Stimulated activated CD4-positive, alpha-beta T cell treated with anti-CD3 and anti-CD28 coated beads, Interleukin-1b, Interleukin-23, amount 100 ng/mL, for 1 hour (primary cell): ENCODE results near the gene UPK1A.
"Not testable (repeated sequence)": the region's sequence is repeated elsewhere in the genome, so short reads cannot be mapped to it uniquely, and the experiment has no call there.

Experiments
- DNase-seq, 2 donors: peaks; one replicate each; pipeline ENCODE4 v3.0.0-alpha.2; 2020; ENCODE audit warnings: low read depth in 2 of 2

The UPK1A gene

GRCh38 chr19:35717665-35718344 lies 51.5 kb downstream of the UPK1A start, which contains the start of gene KMT2B:
TSS of gene KMT2B (plus strand) at chr19:35718003. CDS start at chr19:35718019, 16 bp downstream.
- DNase-seq, result no peak

GRCh38 chr19:35718345-35719041 lies 52.2 kb downstream of the UPK1A start:
- DNase-seq, result no peak

DNA sequence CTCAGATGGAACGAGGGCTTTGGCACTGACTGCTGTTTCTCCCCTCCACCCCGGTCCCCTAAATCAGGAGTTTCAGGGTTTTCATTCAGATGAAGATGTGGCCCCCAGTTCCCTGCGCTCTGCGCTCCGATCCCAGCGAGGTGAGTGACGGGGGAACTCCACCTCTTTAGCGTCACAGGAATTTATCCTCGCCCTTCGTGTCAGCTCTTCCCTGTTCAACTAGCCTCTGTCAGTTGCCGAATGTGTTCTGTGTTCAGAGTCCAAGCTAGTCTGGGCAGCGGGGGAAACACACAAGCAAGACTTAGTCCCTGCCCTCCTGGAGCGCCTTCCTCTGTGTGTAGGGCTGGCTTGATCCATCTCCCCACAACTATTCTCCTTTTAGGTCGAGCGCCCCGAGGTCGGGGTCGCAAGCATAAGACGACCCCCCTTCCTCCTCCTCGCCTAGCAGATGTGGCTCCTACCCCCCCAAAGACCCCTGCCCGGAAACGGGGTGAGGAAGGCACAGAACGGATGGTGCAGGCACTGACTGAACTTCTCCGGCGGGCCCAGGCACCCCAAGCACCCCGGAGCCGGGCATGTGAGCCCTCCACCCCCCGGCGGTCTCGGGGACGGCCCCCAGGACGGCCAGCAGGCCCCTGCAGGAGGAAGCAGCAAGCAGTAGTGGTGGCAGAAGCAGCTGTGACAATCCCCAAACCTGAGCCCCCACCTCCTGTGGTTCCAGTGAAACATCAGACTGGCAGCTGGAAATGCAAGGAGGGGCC lies 53.3 kb downstream of the UPK1A start:
- DNase-seq, result no peak

GRCh38 chr19:35720163-35720524 lies 53.8 kb downstream of the UPK1A start:
- no peak for DNase-seq

DNA sequence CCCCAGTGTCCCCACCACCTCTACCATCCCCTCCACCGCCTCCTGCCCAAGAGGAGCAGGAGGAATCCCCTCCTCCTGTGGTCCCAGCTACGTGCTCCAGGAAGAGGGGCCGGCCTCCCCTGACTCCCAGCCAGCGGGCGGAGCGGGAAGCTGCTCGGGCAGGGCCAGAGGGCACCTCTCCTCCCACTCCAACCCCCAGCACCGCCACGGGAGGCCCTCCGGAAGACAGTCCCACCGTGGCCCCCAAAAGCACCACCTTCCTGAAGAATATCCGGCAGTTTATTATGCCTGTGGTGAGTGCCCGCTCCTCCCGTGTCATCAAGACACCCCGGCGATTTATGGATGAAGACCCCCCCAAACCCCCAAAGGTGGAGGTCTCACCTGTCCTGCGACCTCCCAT lies 54.3 kb downstream of the UPK1A start:
- no peak for DNase-seq

GRCh38 chr19:35721374-35721773 lies 55.1 kb downstream of the UPK1A start:
- DNase-seq, result no peak

DNA sequence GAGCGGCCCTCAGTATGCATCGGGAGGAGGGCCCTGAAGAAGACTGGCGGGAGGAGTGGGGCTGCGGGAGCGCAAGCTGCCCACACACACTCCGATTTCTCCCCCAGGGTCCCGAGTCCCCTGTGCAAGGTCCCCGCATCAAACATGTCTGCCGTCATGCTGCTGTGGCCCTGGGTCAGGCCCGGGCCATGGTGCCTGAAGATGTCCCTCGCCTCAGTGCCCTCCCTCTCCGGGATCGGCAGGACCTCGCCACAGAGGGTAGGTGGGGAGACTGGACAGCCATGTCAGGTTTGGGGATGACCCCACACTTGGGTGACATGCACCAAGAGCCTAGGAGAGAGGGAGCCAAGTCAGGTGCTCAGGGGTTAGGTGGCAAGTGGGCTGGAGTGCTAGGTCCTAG lies 56.1 kb downstream of the UPK1A start:
- DNase-seq, result no peak

DNA sequence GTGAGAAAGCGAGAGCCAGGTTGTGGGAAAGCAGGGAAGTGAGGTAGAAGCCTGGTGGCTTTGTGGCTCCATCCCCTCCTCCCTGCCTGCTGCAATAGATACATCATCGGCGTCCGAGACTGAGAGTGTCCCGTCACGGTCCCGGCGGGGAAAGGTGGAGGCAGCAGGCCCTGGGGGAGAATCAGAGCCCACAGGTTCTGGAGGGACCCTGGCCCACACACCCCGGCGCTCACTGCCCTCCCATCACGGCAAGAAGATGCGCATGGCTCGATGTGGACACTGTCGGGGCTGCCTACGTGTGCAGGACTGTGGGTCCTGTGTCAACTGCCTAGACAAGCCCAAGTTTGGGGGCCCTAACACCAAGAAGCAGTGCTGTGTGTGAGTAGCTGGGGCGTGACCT lies 56.6 kb downstream of the UPK1A start:
- DNase-seq, result no peak

- DNase-seq, result no peak
Measured at GRCh38 chr19:35723671-35724070, 57.4 kb downstream of the UPK1A start.

- not testable (repeated sequence) for DNase-seq
Measured at GRCh38 chr19:35724132-35724531, 57.8 kb downstream of the UPK1A start.

- no peak for DNase-seq
Measured at GRCh38 chr19:35724560-35724959, 58.2 kb downstream of the UPK1A start.

DNA sequence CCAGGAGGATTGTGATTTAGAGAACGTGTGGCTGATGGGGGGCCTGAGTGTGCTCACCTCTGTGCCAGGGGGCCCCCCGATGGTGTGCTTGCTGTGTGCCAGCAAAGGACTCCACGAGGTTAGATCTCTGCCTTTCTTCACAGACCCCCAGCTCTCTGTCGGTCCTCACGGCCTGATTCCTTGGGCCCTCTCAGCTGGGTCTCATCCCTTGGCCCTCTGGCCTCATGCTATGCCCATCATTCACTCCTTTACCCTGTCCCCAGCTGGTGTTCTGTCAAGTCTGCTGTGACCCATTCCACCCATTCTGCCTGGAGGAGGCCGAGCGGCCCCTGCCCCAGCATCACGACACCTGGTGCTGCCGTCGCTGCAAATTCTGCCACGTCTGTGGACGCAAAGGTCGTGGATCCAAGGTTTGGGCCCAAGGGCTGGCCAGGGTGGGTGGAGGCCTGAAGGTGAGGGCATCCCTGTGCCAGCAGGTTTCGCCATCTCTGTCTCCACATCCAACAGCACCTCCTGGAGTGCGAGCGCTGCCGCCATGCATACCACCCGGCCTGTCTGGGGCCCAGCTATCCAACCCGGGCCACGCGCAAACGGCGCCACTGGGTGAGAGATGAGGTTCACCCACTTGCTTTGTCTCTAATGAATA lies 59.0 kb downstream of the UPK1A start:
- DNase-seq, result no peak

GRCh38 chr19:35727053-35727955 lies 61.0 kb downstream of the UPK1A start:
- no peak for DNase-seq
